GM19099 (cell line): ENCODE data around the gene SLC35B1.

ENCODE experiments used
- POLR2A ChIP-seq: IDR thresholded peaks from 3 replicates; pipeline ENCODE4 v1.6.1; 2011; ENCODE audit warnings: low read depth; ENCODE audit not compliant: insufficient read length; ENCODE audit errors: extremely low read depth

SLC35B1 gene

DNA sequence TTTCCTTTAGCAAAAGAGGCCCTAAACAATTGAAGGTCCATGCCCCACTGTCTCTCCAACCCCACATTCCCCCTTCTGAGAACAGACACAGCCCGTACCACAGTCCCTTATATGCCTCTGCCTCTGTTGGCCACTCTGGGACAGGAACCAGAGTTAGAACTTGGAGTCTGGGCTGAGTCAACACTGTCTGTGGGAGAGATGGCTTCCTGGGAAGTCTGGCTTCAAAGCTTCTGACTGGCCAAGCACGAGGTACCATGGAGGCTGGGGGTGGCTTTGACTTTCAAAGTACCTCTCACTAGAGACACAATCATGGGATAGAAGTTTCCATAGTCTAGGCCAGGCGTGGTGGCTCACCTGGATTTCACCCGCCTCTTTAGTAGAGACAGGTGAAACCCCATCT lies 15.0 kb downstream of the SLC35B1 start:
- no peak for TF ChIP-seq POLR2A

DNA sequence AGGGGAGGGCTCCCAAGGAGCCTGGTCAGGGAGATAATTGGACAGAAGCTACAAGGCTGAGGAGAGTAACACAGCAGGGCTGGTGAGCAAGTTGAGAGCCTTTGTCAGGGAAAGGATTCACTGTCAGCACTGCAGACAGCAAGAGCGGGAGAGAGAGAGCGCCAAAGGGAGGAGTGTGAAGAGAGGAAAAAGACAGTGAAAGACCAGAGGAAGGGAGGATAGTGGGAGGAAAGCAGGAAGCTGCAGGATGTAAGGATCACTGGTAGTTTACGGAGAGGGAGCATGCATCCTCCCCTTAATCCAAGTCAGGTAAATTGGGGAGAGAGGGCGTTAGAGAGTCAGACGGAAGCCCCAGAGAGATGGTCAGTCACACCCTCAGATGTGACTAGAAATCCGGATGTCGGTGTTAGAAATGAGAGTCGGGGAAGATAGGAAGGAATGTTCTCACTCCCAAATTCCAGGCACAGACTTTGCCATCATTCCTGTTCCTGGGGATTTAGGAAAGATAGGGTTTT lies 16.0 kb downstream of the SLC35B1 start:
- no peak for TF ChIP-seq POLR2A

DNA sequence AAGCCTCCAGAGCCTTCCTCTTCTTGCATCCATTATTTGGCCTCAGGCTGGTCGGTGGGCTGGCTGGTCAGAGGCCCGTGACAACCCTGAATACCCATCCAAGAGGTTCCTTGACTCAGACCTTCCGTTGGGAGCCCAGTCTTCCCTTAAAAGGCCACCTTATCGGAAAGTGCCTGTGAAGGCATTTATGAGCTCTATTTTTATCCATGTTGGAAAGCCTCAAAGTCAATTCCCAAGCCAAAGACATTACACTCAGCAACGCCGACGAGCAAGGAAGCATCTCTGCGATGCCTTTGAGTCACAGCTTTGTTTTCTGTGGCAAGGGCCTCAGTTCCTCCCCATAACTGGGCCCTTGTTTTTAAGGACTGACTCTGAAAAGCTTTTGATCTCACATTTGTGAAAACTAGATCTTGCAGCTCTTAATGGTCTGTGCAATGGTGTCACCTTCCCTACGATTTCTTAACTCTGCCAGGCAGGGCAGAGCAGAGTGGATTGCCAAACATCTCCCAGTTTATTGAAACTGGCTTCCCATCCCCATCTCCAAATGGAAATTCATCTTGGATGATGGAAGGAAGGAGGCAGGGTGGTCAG lies 16.6 kb downstream of the SLC35B1 start:
- TF ChIP-seq POLR2A = no peak

DNA sequence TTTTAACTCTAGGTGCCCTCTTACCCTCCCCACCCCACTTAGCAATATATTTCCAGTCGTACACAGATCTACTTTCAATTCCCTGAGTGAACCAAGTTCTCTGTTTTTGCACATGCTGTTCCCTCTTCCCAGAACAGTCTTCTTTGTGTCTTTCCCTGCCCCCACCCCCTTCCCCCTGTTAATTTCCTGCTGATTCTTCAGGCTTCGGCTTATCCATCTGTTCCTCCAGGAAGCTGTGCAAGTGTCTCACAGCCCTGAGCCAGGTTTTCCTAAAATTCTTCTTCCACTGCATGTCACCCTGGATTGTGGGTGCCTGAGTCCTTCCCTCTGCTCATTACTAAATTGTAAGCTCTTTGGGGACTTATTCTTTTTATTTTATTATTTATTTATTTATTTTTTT lies 17.5 kb downstream of the SLC35B1 start:
- TF ChIP-seq POLR2A = no peak

DNA sequence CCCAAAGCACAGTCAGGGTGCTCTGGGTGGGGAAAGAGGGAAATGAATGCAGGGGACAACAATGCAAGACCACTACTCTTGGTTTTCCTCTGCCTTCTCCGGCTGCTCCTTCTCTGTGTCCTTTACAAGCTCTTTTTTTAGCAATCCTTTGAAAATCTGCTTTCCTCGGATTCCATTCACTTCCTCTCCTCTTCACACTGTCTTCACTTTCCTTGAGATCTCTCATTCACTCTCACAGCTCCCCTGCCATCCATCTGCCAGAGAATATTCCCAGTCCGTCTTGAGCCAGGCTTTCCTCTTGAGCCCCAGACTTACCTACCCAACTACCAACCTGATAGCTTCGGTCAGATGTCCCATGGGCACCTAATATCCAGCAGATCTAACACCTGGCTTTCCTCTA lies 18.9 kb downstream of the SLC35B1 start:
- TF ChIP-seq POLR2A = no peak

DNA sequence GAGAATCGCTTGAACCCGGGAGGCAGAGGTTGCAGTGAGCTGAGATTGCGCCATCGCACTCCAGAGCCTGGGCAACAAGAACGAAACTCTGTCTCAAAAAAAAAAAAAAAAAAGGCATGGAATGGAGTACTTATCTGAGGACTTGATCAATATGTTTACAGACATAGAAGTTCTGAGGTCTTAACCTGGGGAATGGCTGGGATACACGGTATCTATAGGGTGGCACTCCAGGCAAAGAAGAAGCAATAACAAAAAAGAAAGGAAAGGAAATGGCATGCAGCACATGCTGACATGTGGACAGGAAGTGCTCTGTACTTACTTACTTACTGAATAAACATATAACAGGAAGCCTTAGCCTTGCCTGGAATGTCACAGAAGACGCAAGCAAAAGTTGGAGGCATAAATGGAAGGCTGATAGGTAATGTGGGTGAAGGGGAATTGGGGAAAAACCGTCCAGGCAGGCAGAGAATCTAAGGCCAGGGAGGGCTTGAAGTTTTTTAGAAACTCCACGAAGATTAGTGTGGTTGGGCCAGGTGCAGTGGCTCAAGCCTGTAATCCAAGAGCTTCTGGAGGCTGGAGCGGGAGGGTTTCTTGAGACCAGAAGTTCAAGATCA lies 19.8 kb downstream of the SLC35B1 start:
- no peak for TF ChIP-seq POLR2A

DNA sequence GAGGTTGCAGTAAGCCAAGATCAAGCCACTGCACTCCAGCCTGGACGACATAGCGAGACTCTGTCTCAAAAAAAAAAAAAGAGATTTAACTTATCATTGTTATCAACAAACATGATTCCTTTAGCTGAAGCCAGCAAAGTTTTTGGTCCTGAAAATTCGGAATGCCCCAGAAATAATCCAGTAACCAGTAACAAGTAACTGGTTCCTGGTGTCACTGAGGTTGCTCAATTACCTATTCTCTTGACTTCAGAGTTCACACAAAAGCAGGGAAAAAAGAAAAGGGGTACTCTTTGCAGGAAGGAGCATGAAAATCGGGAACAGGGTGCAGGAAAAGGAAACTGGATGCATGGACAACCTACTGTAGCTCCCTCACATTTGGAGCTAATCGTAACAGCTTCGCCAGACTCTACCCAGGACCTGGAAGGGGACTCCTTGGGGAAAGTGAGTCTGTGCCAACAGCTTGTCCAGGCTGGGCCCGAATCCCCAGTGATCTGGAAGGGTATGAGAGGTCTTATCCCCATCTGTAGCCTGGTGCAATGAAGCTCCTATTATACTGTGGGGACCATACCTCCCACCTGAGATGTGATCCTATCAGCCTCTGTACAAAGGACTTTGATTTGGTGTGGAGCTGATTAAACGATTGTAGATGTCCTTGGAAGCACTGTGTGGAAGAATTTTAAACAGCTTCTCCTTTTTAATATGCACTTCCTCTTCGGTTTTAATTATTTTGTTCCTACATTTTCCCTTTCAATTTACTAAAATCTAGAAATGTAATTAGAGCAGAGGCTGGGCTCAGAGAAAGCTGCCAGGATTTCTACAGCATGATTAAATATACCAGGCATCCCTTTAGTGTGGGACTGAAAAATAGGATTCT lies 26.4 kb downstream of the SLC35B1 start:
- no peak for TF ChIP-seq POLR2A

DNA sequence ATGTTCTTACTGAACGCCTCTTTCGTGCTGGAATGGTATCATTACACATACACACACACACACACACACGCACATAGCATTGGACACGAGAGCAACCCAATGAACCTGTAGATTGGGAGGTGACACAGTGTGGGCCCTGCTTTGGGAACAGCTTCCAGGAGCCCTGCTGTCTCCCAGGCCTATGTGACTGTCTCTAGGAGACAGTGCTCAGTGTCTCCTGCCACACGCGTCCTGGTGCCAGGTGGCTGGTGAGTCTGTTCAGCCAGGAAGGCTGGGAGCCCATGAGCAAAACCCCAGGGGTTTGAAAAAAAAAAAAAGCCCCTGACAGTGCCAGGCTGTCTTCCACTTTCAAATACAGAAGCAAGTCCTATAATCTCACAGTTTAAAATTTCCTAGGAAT lies 27.4 kb downstream of the SLC35B1 start:
- no peak for TF ChIP-seq POLR2A

DNA sequence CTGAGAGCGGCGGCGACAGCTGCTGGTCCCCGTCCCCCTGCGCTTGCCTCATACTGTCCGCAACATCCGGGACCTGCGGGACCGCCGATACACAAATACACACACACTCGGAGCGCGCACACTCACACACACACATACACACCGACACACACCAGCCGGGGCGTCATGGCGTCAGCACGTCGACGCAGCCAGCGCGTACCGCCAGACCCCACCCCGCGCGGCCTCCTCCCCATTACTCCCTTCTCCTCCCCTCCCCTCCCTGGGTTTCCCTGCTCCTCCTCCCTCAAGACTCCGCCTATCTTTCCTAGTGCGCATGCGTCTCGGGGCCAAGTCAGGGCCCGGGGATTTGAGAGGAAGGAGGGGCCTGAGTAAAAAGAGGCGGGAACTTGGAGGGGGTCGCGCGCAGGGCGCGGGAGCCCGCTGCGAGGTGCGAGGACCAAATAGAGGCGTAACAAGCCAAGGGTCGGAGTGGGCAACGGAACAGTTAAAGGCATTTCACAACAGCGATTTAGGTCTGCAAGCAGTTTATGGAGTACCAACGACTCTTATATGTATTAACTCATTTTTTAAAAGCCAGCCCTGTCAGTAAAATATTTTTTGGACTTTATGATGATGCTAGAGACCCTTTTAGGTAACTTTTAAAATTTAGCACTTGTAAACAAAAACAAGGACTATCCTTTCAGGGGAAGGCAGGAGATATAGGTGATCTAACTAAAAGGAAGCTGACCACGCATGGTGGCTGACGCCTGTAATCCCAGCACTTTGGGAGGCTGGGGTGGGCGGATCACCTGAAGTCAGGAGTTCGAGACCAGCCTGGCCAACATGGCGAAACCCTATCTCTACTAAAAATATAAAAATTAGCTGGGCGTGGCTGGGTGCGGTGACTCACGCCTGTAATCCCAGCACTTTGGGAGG lies 29.6 kb downstream of the SLC35B1 start, which contains the start of gene SPOP:
TSS of gene SPOP (minus strand) at position 165 of the 915 bp plus-strand sequence. CDS start 55,287 bp downstream, outside the sequence.
- TF ChIP-seq POLR2A = peak; percentile 59

DNA sequence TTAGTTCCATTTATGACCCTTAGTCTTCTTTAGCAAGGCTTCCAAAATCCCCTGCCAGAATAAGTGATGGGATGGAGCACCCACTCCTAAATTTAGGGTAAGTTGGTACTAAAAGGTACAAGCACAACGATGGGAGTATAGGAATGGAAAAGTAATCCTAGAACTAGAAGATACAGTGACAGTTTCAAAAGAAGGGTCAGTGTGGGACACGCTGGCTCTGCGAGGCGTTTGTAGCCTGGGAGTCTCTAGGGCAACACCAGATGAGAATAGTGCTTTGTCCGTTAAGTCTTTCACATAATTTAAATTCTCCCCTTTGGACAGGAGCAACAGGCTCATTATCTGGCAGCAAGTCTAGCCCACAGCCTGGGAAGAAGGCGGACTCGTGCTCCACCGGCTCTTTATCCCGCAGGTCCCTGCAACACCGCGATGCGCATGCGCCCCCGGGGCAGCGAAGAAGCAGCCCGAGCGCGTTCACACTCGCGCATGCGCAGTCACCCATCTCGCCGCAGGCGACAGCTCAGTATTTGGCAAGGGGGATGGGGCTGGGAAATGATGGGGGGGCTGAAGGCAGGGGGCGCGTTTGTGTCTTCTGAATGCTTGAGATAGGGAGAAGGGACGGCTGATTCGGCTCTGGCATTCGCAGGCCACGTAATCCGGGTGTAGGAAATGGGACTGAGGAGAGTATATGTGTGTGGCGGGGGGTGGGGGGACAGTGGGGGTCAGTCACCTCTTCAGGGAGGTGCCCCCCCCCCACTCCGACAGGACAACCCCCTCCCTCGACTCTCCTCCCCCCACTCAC lies 30.4 kb downstream of the SLC35B1 start:
- TF ChIP-seq POLR2A = peak; percentile 49

DNA sequence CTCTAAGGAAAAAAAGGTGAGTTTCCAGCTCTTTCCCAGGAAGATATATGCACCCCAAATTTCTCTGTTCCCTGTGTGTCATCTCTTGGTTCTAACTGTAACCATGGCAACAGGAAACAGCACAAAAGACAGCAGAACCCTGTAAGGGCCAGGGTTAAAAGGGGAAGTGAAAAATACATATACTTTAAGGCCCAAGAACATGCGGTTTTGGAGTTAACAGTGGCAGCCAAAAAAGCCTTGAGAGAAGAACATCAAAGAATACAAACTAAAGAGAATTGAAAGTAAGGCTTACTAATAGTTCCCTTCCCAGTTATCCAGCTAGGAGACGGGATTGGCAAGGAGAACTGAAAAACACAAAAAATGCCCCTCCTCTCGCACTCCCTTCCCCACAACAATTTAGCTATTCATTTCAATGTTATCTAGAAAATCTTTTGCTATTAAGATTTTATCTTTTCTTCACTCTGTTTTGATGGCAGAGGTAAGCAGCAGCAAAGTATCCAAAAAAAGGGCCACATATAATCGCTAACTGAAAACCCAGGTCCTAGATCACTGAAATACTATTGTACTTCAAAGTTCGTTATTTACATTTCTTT lies 31.4 kb downstream of the SLC35B1 start:
- no peak for TF ChIP-seq POLR2A

DNA sequence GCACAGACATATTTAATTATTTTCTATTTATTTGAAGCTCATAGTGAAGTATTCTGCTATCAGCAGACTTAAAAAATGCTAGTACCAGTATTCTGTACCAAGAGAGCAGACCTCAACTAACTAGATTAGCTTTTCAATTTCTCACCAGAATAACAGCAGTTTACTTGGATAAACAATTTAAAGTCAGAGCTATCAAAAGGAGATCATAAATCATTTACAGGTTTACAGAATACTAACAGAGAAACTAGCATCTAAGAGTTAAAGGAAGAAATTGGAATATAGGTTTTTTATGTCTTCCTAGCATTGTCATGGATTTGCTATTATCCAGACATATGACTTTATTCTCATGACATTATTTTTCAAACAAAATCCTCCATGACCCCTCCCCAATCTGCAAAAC lies 33.3 kb downstream of the SLC35B1 start:
- no peak for TF ChIP-seq POLR2A

DNA sequence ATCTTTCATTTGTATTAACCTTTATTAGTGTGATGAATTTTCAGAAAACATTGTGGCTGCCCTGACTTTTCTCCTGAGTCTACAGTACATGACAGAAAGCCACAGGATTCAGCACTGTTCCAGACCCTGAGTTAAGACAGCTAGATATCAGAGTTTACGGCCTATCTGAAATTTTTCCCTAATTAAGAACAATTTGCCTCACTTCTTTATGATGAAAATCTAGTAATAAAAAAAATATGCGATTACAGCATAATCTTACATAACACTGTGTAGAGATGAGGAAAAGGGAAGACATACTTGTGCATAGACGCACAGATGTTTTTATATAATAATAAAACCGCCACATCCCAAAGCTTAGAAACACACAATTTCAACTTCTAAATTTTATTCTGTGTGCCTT lies 37.1 kb downstream of the SLC35B1 start:
- no peak for TF ChIP-seq POLR2A
